Heart right ventricle (tissue), 16 donors: ENCODE data around the gene KDM6A. TPM values are rescaled to one million over a fixed set of nuclear protein-coding genes. Genes with fewer than 3 reads are reported as not detected.

ENCODE experiments used
- ATAC-seq, 8 donors: fragments of 200-7000 bp; cut with Tn5 transposase; one replicate each; pipeline ENCODE4 v1.9.1; 2020; ENCODE audit warnings: mild to moderate bottlenecking in 8 of 8, moderate library complexity in 8 of 8, moderate number of reproducible peaks in 1 of 8
- DNase-seq, 2 donors: peaks; one replicate each; pipeline ENCODE4 v3.0.0-alpha.2; 2020
- H3K27ac ChIP-seq, 10 donors: fragments of 200-600 bp; sonication (generic) in 2 of 10; one replicate each; pipeline versions ENCODE4 v1.5.0 to v1.8.0; 2020 to 2022; ENCODE audit warnings: mild to moderate bottlenecking in 3 of 10
- H3K27me3 ChIP-seq, 7 donors: fragments of 200-600 bp; one replicate each; pipeline ENCODE4 v1.8.0; 2021 to 2022; ENCODE audit warnings: mild to moderate bottlenecking in 2 of 7
- H3K36me3 ChIP-seq, 9 donors: fragments of 200-600 bp; sonication (generic) in 1 of 9; one replicate each; pipeline versions ENCODE4 v1.5.0 to v1.8.0; 2020 to 2022; ENCODE audit warnings: mild to moderate bottlenecking in 2 of 9
- H3K4me1 ChIP-seq, 9 donors: fragments of 200-600 bp; sonication (generic) in 1 of 9; one replicate each; pipeline versions ENCODE4 v1.5.0 to v1.8.0; 2020 to 2022; ENCODE audit warnings: mild to moderate bottlenecking in 4 of 9
- H3K4me3 ChIP-seq, 10 donors: fragments of 200-600 bp; sonication (generic) in 2 of 10; one replicate each; pipeline versions ENCODE4 v1.5.0 to v1.8.0; 2020 to 2022; ENCODE audit warnings: mild to moderate bottlenecking in 7 of 10, moderate library complexity in 2 of 10
- H3K9me3 ChIP-seq, 11 donors: fragments of 200-600 bp in 10 of 11; sonication (generic) in 2 of 11; one replicate each; pipeline versions ENCODE4 v1.5.0 to v1.8.0; 2013 to 2022; ENCODE audit warnings: mild to moderate bottlenecking in 2 of 11, control low read depth in 1 of 11, moderate library complexity in 1 of 11
- WGBS, 2 donors: extraction: QIAGEN DNeasy Blood & Tissue Kit; methylation state at CpG; one replicate each; pipeline ENCODE4 v1.1.7; 2013; ENCODE audit warnings: inconsistent platforms in 1 of 2; 5-methylcytosine and 5-hydroxymethylcytosine counted together
- intact Hi-C, 10 donors: fragments of 100-400 bp; cut with DNase I; formaldehyde crosslinking; loops; one replicate each; pipeline versions ENCODE4 v1.11.1 to v1.14.2; 2022
- polyA plus RNA-seq, 2 donors: library from polyadenylated mRNA; stranded (reverse); fragments of 200-250 nt; gene quantifications; one replicate each; pipeline ENCODE4 v1.2.3, GENCODE V29; 2013
- total RNA-seq, 10 donors: library from RNA; stranded (reverse); fragmentation: NEBNext Ultra II Directional in 3 of 10; extraction: Animal tissue kit (Norgen Biotek cat#: 25700) in 3 of 10; gene quantifications; one replicate each; pipeline versions ENCODE4 v1.2.1 to v1.2.4, GENCODE V29; 2021 to 2023
- TF ChIP-seq, protein P1 (sequence below), 9 donors: fragments of 200-600 bp; sonication (generic) in 2 of 9; IDR thresholded peaks; one replicate each; pipeline versions ENCODE4 v1.5.0 to v1.8.0; 2021 to 2022; ENCODE audit warnings: antibody characterized with exemption in 9 of 9, mild to moderate bottlenecking in 5 of 9, moderate library complexity in 1 of 9
- donor health status: Arrhythmogenic right ventricular cardiomyopathy.
- donor health status: ischemic (EF 13 %, LVEDD 7.1; RV severe dilation, severe dysfunction).
- donor health status: healthy with polysubstance abuse.
- donor health status: DM: no; HTN: yes; CAD: no.
- donor health status: DM: no; HTN: no; CAD: no.
- donor health status: ischemic (EF 25% LVEDD 6.9; RV normal size, moderate dysfunction).
- donor health status: ischemic (EF 25% LVEDD 5.7; RV mildly dilated, moderate dysfunction).
- donor health status: healthy.
- donor health status: DM: yes; HTN: yes; CAD: no.
- donor health status: Ischemic cardiomyopathy.
- donor health status: ischemic (EF 35%, LVEDD 5.7; RV mildly dilated, moderate dysfunction).
- donor health status: nonischemic (EF 11% LVEDD 7.7; RV severe dilation, severe dysfunction).
- donor health status: DM: yes; HTN: yes; CAD: no.
- donor health status: PGD.
- donor health status: ischemic (EF 29% LVEDD 5.4; RV normal size, mild dysfunction).
- donor health status: nonischemic (EF 23%, LVEDD 6.1; RV moderate dilation, normal function).

Gene KDM6A
- total and polyA plus RNA-seq, 12 donors: 3.8 to 21.2 (median 11.8) TPM

DNA sequence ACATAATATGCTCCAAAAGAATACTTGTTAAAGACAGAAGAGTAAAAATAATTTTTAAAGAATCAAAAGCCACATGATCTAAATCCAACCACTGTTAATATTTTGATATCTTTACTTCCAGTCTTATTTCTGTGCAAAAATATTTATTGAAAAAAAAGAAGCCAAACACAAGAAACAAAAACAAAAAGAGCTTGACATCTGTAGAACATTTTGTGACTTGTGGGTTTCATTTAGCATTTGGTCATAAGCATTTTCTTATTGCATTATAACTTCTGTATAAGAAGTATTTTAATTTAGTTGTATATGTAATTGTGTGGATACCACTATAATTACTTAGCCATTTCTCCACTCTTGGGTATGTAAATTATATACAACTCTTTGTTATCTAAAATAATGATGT is 264.5 kb downstream of the KDM6A start:
- peaks cover 0 to 8% (median 0%) of the 10 kb centered on the region in 9 donors for H3K4me1 ChIP-seq
- H3K27ac ChIP-seq: no peak overlapping the region
- DNase-seq: no peak
- H3K36me3 ChIP-seq: no peaks in the 10 kb centered on the region
- no peak for ATAC-seq
- intact Hi-C loops: no loop called here
- peaks cover 0 to 5% (median 0%) of the 10 kb centered on the region in 7 donors for H3K27me3 ChIP-seq
- H3K4me3 ChIP-seq: no peak overlapping the region
- no peaks in the 10 kb centered on the region for H3K9me3 ChIP-seq
- TF ChIP-seq, protein P1, sequence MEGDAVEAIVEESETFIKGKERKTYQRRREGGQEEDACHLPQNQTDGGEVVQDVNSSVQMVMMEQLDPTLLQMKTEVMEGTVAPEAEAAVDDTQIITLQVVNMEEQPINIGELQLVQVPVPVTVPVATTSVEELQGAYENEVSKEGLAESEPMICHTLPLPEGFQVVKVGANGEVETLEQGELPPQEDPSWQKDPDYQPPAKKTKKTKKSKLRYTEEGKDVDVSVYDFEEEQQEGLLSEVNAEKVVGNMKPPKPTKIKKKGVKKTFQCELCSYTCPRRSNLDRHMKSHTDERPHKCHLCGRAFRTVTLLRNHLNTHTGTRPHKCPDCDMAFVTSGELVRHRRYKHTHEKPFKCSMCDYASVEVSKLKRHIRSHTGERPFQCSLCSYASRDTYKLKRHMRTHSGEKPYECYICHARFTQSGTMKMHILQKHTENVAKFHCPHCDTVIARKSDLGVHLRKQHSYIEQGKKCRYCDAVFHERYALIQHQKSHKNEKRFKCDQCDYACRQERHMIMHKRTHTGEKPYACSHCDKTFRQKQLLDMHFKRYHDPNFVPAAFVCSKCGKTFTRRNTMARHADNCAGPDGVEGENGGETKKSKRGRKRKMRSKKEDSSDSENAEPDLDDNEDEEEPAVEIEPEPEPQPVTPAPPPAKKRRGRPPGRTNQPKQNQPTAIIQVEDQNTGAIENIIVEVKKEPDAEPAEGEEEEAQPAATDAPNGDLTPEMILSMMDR (IDR thresholded peaks at IDR 0.05): no peak

GRCh38 chrX:45138525-45138924 is 265.5 kb downstream of the KDM6A start:
- H3K9me3 ChIP-seq: no peaks in the 10 kb centered on the region
- H3K27me3 ChIP-seq: peaks cover 0 to 5% (median 0%) of the 10 kb centered on the region in 7 donors
- DNase-seq: no peak
- TF ChIP-seq, protein P1 (IDR thresholded peaks at IDR 0.05): no peak
- intact Hi-C loops: no loop called here
- no peak overlapping the region for H3K4me3 ChIP-seq
- H3K4me1 ChIP-seq: peaks cover 0 to 7% (median 0%) of the 10 kb centered on the region in 9 donors
- 95 to 98% methylated on average over 4 of the region's 4 CpGs for WGBS, 2 donors
- H3K36me3 ChIP-seq: no peaks in the 10 kb centered on the region
- no peak for ATAC-seq
- H3K27ac ChIP-seq: no peak overlapping the region

- DNase-seq (no peak), ATAC-seq (no peak)
- intact Hi-C loops: no loop called here
- TF ChIP-seq, protein P1 (IDR thresholded peaks at IDR 0.05): no peak
- no peaks in the 10 kb centered on the region for H3K4me1 ChIP-seq
- WGBS, 2 donors: 90 to 91% methylated on average over 4 of the region's 4 CpGs
- no peak overlapping the region for H3K27ac ChIP-seq
- no peaks in the 10 kb centered on the region for H3K9me3 ChIP-seq
- no peaks in the 10 kb centered on the region for H3K36me3 ChIP-seq
- peaks cover 0 to 10% (median 0%) of the 10 kb centered on the region in 7 donors for H3K27me3 ChIP-seq
- no peak overlapping the region for H3K4me3 ChIP-seq
Observed at GRCh38 chrX:45140812-45141211, 267.8 kb downstream of the KDM6A start.

- intact Hi-C loops: no loop called here
- no peaks in the 10 kb centered on the region for H3K9me3 ChIP-seq
- ATAC-seq (no peak), DNase-seq (no peak)
- H3K4me1 ChIP-seq: no peaks in the 10 kb centered on the region
- TF ChIP-seq, protein P1 (IDR thresholded peaks at IDR 0.05): no peak
- no peaks in the 10 kb centered on the region for H3K36me3 ChIP-seq
- H3K4me3 ChIP-seq: no peak overlapping the region
- no peak overlapping the region for H3K27ac ChIP-seq
- peaks cover 0 to 11% (median 0%) of the 10 kb centered on the region in 7 donors for H3K27me3 ChIP-seq
Observed at GRCh38 chrX:45142185-45142584, 269.2 kb downstream of the KDM6A start.
